Stimulated activated CD4-positive, alpha-beta T cell treated with anti-CD3 and anti-CD28 coated beads, TNF-alpha, amount 100 ng/mL, for 24 hours (primary cell): Measurements from ENCODE around the gene NTM.

Experiments used
- DNase-seq, 3 experiments: peaks; one replicate each; pipeline ENCODE4 v3.0.0-alpha.2; 2020; ENCODE audit warnings: low read depth in 3 of 3

Gene NTM

GRCh38 chr11:131642756-131643531 is 272.5 kb downstream of the NTM start:
- DNase-seq, result no peak

GRCh38 chr11:131644204-131644795 is 273.9 kb downstream of the NTM start:
- no peak for DNase-seq

DNA sequence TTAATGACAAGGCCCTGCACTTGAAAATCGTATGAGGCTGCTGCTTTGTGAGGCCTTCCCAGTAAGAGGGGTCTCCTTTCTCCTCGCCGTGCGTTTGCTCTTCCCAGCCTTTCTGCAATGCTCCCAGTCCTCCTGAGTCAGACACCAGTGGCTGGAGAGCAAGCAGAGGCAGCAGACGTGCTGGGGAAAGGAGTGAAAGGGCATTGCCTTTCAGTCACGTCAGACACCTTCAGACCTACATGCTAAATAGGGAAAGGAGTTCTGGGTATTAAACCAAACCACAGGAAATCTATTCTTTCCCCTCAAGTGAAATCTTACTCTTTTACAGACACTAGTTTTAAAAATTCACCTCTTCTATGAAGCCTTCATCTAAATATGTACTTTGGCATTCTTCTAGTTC is 274.8 kb downstream of the NTM start:
- DNase-seq, result no peak

GRCh38 chr11:131649856-131650255 is 279.4 kb downstream of the NTM start:
- no peak for DNase-seq

- no peak for DNase-seq
Observed at GRCh38 chr11:131652231-131652630, 281.8 kb downstream of the NTM start.

GRCh38 chr11:131653260-131653659 is 282.8 kb downstream of the NTM start:
- DNase-seq, result no peak

GRCh38 chr11:131654849-131655248 is 284.4 kb downstream of the NTM start:
- DNase-seq, result no peak

- no peak for DNase-seq
Observed at GRCh38 chr11:131656179-131656838, 285.9 kb downstream of the NTM start.

GRCh38 chr11:131656839-131657211 is 286.4 kb downstream of the NTM start:
- no peak for DNase-seq

- DNase-seq, result no peak
Observed at GRCh38 chr11:131658414-131658813, 288.0 kb downstream of the NTM start.

GRCh38 chr11:131658952-131659351 is 288.5 kb downstream of the NTM start:
- no peak for DNase-seq

- DNase-seq, result no peak
Observed at GRCh38 chr11:131659931-131660330, 289.5 kb downstream of the NTM start.

DNA sequence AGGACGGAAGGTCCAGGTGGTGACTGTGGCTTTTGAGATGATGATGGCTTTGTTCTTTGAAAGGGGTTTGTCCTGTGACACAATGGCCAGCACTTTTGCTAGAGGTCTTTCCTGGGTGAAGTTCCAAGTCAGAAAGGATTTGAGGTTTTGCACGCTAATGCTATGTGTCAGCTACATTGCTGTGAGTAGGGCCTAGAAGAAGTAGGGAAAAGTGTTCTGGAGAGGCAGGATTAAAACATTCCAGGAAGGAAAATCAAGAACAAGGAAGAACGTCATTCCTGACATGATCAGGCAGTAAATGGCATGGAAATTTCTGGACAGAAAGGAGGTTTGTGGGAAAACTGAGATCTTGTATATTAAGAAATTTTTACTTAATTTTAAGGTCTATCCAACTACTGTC is 290.7 kb downstream of the NTM start:
- DNase-seq, result no peak

- DNase-seq, result no peak
Observed at GRCh38 chr11:131662317-131662972, 292.0 kb downstream of the NTM start.

- no peak for DNase-seq
Observed at GRCh38 chr11:131662993-131663392, 292.6 kb downstream of the NTM start.

DNA sequence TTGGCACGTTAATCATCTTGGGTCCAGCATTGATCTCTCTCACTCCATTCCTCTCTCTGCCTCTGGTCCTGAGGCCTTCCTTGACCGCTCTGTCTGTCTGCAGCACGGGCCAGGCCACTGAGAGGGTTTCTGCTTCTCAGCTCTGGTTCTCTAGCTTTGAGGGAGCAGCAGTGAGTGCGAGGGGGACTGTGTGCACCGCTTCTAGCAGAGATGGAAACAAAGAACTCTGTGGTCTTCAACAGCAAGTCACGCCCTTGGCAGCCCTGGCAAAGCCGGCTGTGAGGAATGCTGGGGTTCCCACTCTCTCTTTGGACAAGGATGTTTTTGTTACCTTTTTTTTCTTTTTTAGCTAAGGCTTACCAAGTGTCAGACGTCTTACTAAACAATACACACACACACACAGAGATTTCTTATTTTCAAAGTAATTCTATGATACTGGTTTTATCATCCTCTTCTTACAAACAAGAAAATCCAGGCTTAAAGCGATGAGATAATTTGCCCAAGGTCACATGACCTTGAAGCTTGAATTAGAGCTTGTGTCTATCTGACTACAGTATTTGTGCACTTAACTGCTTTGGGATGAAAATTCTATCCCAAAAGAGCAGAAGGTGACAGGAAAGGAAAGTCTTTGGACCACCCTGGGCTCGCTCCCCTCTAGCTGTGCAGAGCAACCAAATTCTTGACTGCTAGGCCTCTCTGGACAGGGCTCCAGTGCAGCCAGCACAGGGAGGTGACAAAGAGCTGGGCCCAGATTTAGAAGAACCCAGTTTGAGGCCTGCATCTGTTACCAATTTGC is 293.2 kb downstream of the NTM start:
- DNase-seq, result no peak

DNA sequence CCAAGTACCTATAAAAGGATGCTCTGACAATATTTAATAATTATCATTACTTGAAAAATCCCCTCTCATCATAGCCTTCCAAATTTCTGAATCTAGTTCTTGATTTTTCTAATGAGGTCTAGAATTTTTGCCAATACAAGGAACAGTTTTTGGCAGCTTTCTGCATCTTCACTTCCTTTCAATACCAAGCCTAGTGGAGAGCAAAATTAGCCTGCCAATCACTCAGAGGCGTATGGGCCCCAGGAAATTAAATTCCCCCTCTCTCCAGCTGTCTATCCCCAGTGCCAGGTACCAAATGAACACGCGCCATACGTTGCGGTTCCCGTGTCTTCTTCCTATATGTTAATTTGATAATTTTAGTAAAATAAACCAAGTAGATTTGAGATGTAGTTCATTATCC is 293.9 kb downstream of the NTM start:
- no peak for DNase-seq

- no peak for DNase-seq
Observed at GRCh38 chr11:131664816-131665215, 294.4 kb downstream of the NTM start.

DNA sequence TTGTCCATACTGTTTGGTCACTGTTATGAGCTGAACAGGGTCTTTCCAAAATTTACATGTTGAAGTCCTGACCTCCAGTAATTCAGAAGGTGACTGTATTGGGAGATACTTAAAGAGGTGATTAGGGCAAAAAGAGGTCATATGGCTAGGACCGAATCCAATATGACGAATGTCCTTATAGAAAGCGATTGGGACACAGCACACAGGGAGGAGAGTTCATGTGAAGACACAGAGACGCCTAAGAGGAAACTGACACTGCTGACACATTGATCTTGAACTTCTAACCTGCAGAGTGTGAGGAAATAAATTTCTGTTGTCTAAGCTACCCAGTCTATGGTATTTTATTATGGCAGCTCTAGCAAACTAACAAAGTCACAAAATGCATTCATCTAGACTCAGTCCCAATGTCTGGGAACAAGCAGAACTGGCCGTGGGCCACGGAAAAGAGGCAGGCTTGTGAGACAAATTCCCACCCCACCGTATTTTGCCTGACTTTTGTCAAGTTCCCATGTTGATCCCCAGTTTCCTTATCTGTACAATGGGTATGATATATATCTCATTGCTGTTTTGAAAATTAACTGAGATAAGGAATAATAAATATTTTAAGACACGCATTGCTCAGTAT is 295.0 kb downstream of the NTM start:
- no peak for DNase-seq

DNA sequence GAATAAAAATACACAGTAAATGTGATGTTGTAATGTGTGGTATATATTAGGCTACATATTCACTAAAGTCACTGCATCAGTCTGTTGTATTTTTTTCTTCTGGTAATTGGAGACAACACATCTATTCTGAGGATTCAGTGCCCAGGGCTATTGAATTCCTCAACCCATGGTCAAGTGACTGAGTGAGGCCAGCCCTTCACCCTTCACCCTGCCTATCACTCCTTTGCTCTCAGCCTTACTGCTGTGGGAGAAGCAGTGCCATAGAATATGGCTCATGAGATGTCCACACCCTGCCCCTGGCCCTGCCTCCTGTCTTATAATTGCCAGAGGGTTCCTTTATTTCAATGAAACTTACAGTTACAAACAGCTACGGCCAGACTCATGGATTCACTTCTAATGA is 295.6 kb downstream of the NTM start:
- DNase-seq, result no peak

- no peak for DNase-seq
Observed at GRCh38 chr11:131666617-131667016, 296.2 kb downstream of the NTM start.
